PC-3 (cell line): Measurements from ENCODE around the gene PNMA8A. TPM values are rescaled to one million over a fixed set of nuclear protein-coding genes. Genes with fewer than 3 reads are reported as not detected.

Experiments
- ATAC-seq: fragments of 200-7000 bp; cut with Tn5 transposase; 2 replicates; pipeline ENCODE4 v1.9.1; 2020; ENCODE audit warnings: mild to moderate bottlenecking, moderate library complexity
- BruUV-seq: library from RNA; stranded (reverse); fragments of 400-500 nt; replicated peaks from 2 replicates; lab custom pipeline; 2021; lab: Mats Ljungman, UMichigan
- CTCF ChIA-PET: fragments of 300-600 bp; sonication (Branson Sonifier 250); formaldehyde crosslinking; loops from one replicate; lab custom pipeline; 2022; ENCODE audit warnings: antibody characterized with exemption; lab: Charles Lee
- POLR2A ChIA-PET: fragments of 300-600 bp; sonication (Branson Sonifier 250); formaldehyde crosslinking; loops from one replicate; lab custom pipeline; 2022; ENCODE audit warnings: antibody characterized with exemption; ENCODE audit not compliant: unreplicated experiment; lab: Charles Lee
- DNase-seq: peaks from one replicate; pipeline ENCODE4 v3.0.0-alpha.2; 2015
- H2AFZ ChIP-seq: fragments of 300-600 bp; sonication (generic); 2 replicates; pipeline ENCODE4 v1.6.0; 2016; ENCODE audit warnings: antibody characterized with exemption, low read length
- H3F3A ChIP-seq: fragments of 300-600 bp; sonication (generic); one replicate; pipeline ENCODE4 v1.6.0; 2017; ENCODE audit warnings: antibody characterized with exemption, low read length, control low read depth, mild to moderate bottlenecking; ENCODE audit not compliant: unreplicated experiment
- H3K27ac ChIP-seq: fragments of 300-600 bp; sonication (generic); 2 replicates; pipeline ENCODE4 v1.5.1; 2016; ENCODE audit warnings: mild to moderate bottlenecking, low read length
- H3K27me3 ChIP-seq: fragments of 300-600 bp; sonication (generic); 2 replicates; pipeline ENCODE4 v1.6.1; 2016; ENCODE audit warnings: low read length, mixed read lengths
- H3K36me3 ChIP-seq: fragments of 300-600 bp; sonication (generic); 2 replicates; pipeline ENCODE4 v1.6.1; 2016; ENCODE audit warnings: low read depth, mixed run types, low read length, mixed read lengths
- H3K4me1 ChIP-seq: fragments of 300-600 bp; sonication (generic); 2 replicates; pipeline ENCODE4 v1.5.1; 2016; ENCODE audit warnings: low read length; ENCODE audit not compliant: insufficient read depth
- H3K4me2 ChIP-seq: fragments of 300-600 bp; sonication (generic); 2 replicates; pipeline ENCODE4 v1.6.0; 2016; ENCODE audit warnings: low read length
- H3K4me3 ChIP-seq: fragments of 300-600 bp; sonication (generic); 2 replicates; pipeline ENCODE4 v1.5.1; 2016; ENCODE audit warnings: mild to moderate bottlenecking, low read length, mixed read lengths
- H3K79me2 ChIP-seq: fragments of 300-600 bp; sonication (generic); 2 replicates; pipeline ENCODE4 v1.6.1; 2017; ENCODE audit warnings: low read length, mixed read lengths
- H3K9ac ChIP-seq: fragments of 300-600 bp; sonication (generic); 2 replicates; pipeline ENCODE4 v1.6.0; 2016; ENCODE audit warnings: mild to moderate bottlenecking, low read length
- H3K9me2 ChIP-seq: fragments of 300-600 bp; sonication (generic); replicated peaks from 2 replicates; pipeline ENCODE4 v1.6.1; 2016; ENCODE audit warnings: mixed run types, low read length, mixed read lengths
- H3K9me3 ChIP-seq: fragments of 300-600 bp; sonication (generic); 2 replicates; pipeline ENCODE4 v1.6.1; 2016; ENCODE audit warnings: low read length, mixed read lengths
- H4K20me1 ChIP-seq: fragments of 300-600 bp; sonication (generic); 2 replicates; pipeline ENCODE4 v1.6.1; 2016; ENCODE audit warnings: low read length, mixed read lengths
- EZH2 ChIP-seq: fragments of 300-600 bp; sonication (generic); IDR thresholded peaks from one replicate; pipeline ENCODE4 v1.6.1; 2017; ENCODE audit warnings: antibody characterized with exemption, mild to moderate bottlenecking, low read length; ENCODE audit not compliant: unreplicated experiment
- EZH2phosphoT487 ChIP-seq: fragments of 300-600 bp; sonication (generic); IDR thresholded peaks from 2 replicates; pipeline ENCODE4 v1.6.1; 2018; ENCODE audit warnings: mild to moderate bottlenecking, antibody characterized with exemption, low read length, borderline replicate concordance
- intact Hi-C: fragments of 100-400 bp; cut with micrococcal nuclease; formaldehyde crosslinking; loops from 2 replicates; pipeline ENCODE4 v1.9.0; 2023
- total RNA-seq: library from RNA; depleted of rRNA; stranded (reverse); fragments of >200 nt; gene quantifications from 2 replicates; pipeline ENCODE4 v1.2.3, GENCODE V29; 2014
- TF ChIP-seq, protein P1 (sequence below): fragments of 300-600 bp; sonication (generic); conservative IDR thresholded peaks from 2 replicates; pipeline ENCODE4 v1.5.1; 2017; ENCODE audit warnings: antibody characterized with exemption, low read depth, mild to moderate bottlenecking, low read length

The PNMA8A gene
- total RNA-seq, 1 experiment from 2014 or later, result not detected

DNA sequence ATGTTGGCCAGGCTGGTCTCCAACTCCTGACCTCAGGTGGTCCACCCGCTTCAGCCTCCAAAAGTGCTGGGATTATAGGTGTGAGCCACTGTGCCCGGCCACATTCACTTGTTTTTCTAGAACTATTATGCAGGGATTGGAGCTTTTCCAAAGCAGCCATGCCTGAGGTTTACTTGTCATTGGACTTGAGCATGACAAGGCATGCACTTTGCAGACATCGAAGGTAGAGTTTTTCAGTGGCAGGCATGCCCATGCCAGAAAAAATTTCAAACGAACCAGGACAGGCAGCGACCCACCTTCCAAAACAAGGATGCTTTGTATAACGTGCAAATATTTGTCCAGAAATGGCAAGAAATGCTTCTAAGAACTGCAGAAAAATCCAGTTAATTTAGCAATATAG is 17.7 kb downstream of the PNMA8A start:
- no peak overlapping the region for H3K9ac ChIP-seq
- H3K36me3 ChIP-seq, result no peaks in the 10 kb centered on the region
- H4K20me1 ChIP-seq, result no peaks in the 10 kb centered on the region
- ChIA-PET POLR2A (no interaction called here), CTCF (no interaction called here)
- H3K4me3 ChIP-seq, result no peak overlapping the region
- DNase-seq (no peak), ATAC-seq (no peak)
- H3K9me2 ChIP-seq, result no peaks in the 10 kb centered on the region
- BruUV-seq, result no TSS peak
- H3K79me2 ChIP-seq, result no peaks in the 10 kb centered on the region
- H3F3A ChIP-seq, result no peaks in the 10 kb centered on the region
- H3K27ac ChIP-seq, result no peak overlapping the region
- intact Hi-C loops, result no loop called here
- H3K4me2 ChIP-seq, result no peak overlapping the region
- H3K4me1 ChIP-seq, result no peaks in the 10 kb centered on the region
- H2AFZ ChIP-seq, result no peak overlapping the region
- H3K9me3 ChIP-seq, result no peaks in the 10 kb centered on the region
- H3K27me3 ChIP-seq, result no peaks in the 10 kb centered on the region
- no peak for TF ChIP-seq EZH2phosphoT487
- TF ChIP-seq, protein P1, sequence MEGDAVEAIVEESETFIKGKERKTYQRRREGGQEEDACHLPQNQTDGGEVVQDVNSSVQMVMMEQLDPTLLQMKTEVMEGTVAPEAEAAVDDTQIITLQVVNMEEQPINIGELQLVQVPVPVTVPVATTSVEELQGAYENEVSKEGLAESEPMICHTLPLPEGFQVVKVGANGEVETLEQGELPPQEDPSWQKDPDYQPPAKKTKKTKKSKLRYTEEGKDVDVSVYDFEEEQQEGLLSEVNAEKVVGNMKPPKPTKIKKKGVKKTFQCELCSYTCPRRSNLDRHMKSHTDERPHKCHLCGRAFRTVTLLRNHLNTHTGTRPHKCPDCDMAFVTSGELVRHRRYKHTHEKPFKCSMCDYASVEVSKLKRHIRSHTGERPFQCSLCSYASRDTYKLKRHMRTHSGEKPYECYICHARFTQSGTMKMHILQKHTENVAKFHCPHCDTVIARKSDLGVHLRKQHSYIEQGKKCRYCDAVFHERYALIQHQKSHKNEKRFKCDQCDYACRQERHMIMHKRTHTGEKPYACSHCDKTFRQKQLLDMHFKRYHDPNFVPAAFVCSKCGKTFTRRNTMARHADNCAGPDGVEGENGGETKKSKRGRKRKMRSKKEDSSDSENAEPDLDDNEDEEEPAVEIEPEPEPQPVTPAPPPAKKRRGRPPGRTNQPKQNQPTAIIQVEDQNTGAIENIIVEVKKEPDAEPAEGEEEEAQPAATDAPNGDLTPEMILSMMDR, result no peak

DNA sequence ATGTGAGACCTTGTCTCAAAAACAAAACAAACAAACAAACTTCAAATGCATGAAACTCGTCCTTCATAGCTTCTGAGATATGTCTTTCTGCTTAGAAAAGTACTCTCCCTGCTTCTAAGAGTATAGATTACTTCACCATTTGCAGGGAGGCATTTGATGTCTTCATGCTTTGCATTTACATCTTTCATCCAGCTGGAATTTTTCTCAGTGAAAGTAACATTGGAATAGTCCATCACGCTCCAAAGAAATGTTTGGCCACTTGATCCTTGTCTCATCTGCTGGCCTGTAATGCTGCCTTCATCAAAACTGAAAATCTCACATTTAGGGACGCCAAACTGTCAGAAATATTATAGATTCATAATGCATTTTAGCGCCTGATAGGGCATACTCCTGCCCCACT is 19.2 kb downstream of the PNMA8A start:
- Histone ChIP-seq H2AFZ (no peak overlapping the region), H3K4me3 (no peak overlapping the region), H3K79me2 (no peaks in the 10 kb centered on the region), H3K36me3 (no peaks in the 10 kb centered on the region), H3K9me3 (no peaks in the 10 kb centered on the region), H3K9me2 (no peaks in the 10 kb centered on the region), H4K20me1 (no peaks in the 10 kb centered on the region), H3K4me1 (no peaks in the 10 kb centered on the region), H3K27ac (no peak overlapping the region), H3F3A (no peaks in the 10 kb centered on the region), H3K27me3 (no peaks in the 10 kb centered on the region), H3K9ac (no peak overlapping the region), H3K4me2 (no peak overlapping the region)
- CTCF ChIA-PET, result no interaction called here
- POLR2A ChIA-PET, result no interaction called here
- no peak for ATAC-seq
- DNase-seq, result no peak
- TF ChIP-seq EZH2 (no peak), EZH2phosphoT487 (no peak)
- TF ChIP-seq, protein P1, result no peak
- intact Hi-C loops, result no loop called here
- no TSS peak for BruUV-seq

DNA sequence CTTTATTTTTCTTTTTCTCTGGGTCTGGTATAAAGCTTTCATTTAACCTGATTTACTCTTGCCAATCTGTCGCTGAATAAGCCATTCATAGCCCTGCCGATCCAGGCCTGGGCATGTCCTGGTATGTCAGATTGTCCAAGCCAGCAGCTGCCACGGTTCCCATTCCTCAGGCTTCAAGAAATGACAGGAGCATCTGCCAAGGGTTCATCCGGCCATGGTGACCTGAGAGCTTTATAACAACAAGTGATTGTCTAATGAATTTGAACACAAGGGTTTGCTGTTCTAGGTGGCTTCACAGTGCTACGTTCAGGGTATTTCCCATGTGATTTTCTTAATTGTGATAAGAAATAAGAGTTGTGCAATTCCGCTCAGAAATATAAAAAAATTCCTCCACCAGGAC is 20.0 kb downstream of the PNMA8A start:
- no peak overlapping the region for H3K9ac ChIP-seq
- no peaks in the 10 kb centered on the region for H3K79me2 ChIP-seq
- H3K9me3 ChIP-seq, result no peaks in the 10 kb centered on the region
- CTCF ChIA-PET, result no interaction called here
- H3F3A ChIP-seq, result no peaks in the 10 kb centered on the region
- intact Hi-C loops, result no loop called here
- no peak overlapping the region for H2AFZ ChIP-seq
- TF ChIP-seq EZH2, result no peak
- no peak for TF ChIP-seq EZH2phosphoT487
- TF ChIP-seq, protein P1, result no peak
- DNase-seq (no peak), ATAC-seq (no peak)
- POLR2A ChIA-PET, result no interaction called here
- no peak overlapping the region for H3K27ac ChIP-seq
- H3K4me1 ChIP-seq, result no peaks in the 10 kb centered on the region
- no TSS peak for BruUV-seq
- no peaks in the 10 kb centered on the region for H4K20me1 ChIP-seq
- no peak overlapping the region for H3K4me2 ChIP-seq
- no peaks in the 10 kb centered on the region for H3K36me3 ChIP-seq
- no peak overlapping the region for H3K4me3 ChIP-seq
- no peaks in the 10 kb centered on the region for H3K9me2 ChIP-seq
- no peaks in the 10 kb centered on the region for H3K27me3 ChIP-seq
